ENCODE measurements around the gene C2CD2. TPM values are rescaled to one million over a fixed set of nuclear protein-coding genes. Genes with fewer than 3 reads are reported as not detected.

The C2CD2 gene
- total RNA-seq, 5 donors from 2014 or later (not counting 1 experiment from before 2014, with no cell fraction given), result 7.7 to 15.0 (median 9.5) TPM

GRCh38 chr21:41890355-41890754 lies 63.5 kb downstream of the C2CD2 start:
- Histone ChIP-seq H3K4me1 (ENCODE audit: control insufficient read depth in 1 of 2, extremely low read depth in 1 of 2, insufficient read depth in 2 of 2, low read length in 2 of 2) (no peaks in the 10 kb centered on the region), H3K4me3 (ENCODE audit: control insufficient read depth in 1 of 2, extremely low read depth in 1 of 2, low read length in 1 of 2) (no peak overlapping the region), H3K9me3 (no peaks in the 10 kb centered on the region), H3K27me3 (replicated peaks in 1 of 2; ENCODE audit: control insufficient read depth in 2 of 2, extremely low read depth in 1 of 2, insufficient read depth in 2 of 2, low read length in 1 of 2) (no peaks in the 10 kb centered on the region), H3K27ac (ENCODE audit: low read length) (no peak overlapping the region), H3K36me3 (ENCODE audit: control insufficient read depth in 2 of 2, extremely low read depth in 1 of 2, insufficient read depth in 1 of 2, low read length in 1 of 2) (peaks cover 4 to 6% of the 10 kb centered on the region in 2 donors)
- CTCF ChIA-PET, result no interaction called here
- no CpG with 5 or more reads among the region's 6 CpGs for WGBS (ENCODE audit: insufficient coverage)
- peaks cover 9% of the 10 kb centered on the region for H3K36me3 Mint-ChIP-seq
- H3K27me3 Mint-ChIP-seq, result no peaks in the 10 kb centered on the region
- no peak for ATAC-seq (replicated peaks in 1 of 4)
- H3K4me1 Mint-ChIP-seq, result peaks cover 2 to 8% (median 3%) of the 10 kb centered on the region in 3 donors
- H3K9me3 Mint-ChIP-seq, result no peaks in the 10 kb centered on the region
- no peak overlapping the region for H3K27ac Mint-ChIP-seq
- H3K4me3 Mint-ChIP-seq, result no peak overlapping the region
- no peak for DNase-seq
- POLR2A ChIA-PET, result interaction anchor here in 1 of 2 donors (0.5 kb wide), 1 partner anchor 43 kb away, joined by 3 read pairs; no protein-coding TSS in a partner anchor

GRCh38 chr21:41888749-41889376 lies 65.0 kb downstream of the C2CD2 start:
- Histone ChIP-seq H3K9me3 (no peaks in the 10 kb centered on the region), H3K4me1 (ENCODE audit: control insufficient read depth in 1 of 2, extremely low read depth in 1 of 2, insufficient read depth in 2 of 2, low read length in 2 of 2) (no peaks in the 10 kb centered on the region), H3K27me3 (replicated peaks in 1 of 2; ENCODE audit: control insufficient read depth in 2 of 2, extremely low read depth in 1 of 2, insufficient read depth in 2 of 2, low read length in 1 of 2) (peaks cover 0 to 3% of the 10 kb centered on the region in 2 experiments), H3K4me3 (ENCODE audit: control insufficient read depth in 1 of 2, extremely low read depth in 1 of 2, low read length in 1 of 2) (no peak overlapping the region), H3K27ac (ENCODE audit: low read length) (no peak overlapping the region), H3K36me3 (ENCODE audit: control insufficient read depth in 2 of 2, extremely low read depth in 1 of 2, insufficient read depth in 1 of 2, low read length in 1 of 2) (peaks cover 0 to 2% of the 10 kb centered on the region in 2 donors)
- Mint-ChIP-seq H3K27ac (no peak overlapping the region), H3K4me1 (peaks cover 0 to 8% (median 0%) of the 10 kb centered on the region in 3 donors), H3K27me3 (no peaks in the 10 kb centered on the region), H3K36me3 (peaks cover 9% of the 10 kb centered on the region), H3K4me3 (no peak overlapping the region), H3K9me3 (no peaks in the 10 kb centered on the region)
- ATAC-seq (replicated peaks in 1 of 4), result no peak
- CTCF ChIA-PET, result no interaction called here
- WGBS (ENCODE audit: insufficient coverage), result 97% methylated on average over 12 of the region's 13 CpGs
- POLR2A ChIA-PET, result no interaction called here
- no peak for DNase-seq

GRCh38 chr21:41887667-41888066 lies 66.2 kb downstream of the C2CD2 start:
- no peaks in the 10 kb centered on the region for H3K9me3 Mint-ChIP-seq
- H3K36me3 Mint-ChIP-seq, result peaks cover 9% of the 10 kb centered on the region
- no peak for ATAC-seq (replicated peaks in 1 of 4)
- POLR2A ChIA-PET, result no interaction called here
- no peaks in the 10 kb centered on the region for H3K4me1 ChIP-seq (ENCODE audit: control insufficient read depth in 1 of 2, extremely low read depth in 1 of 2, insufficient read depth in 2 of 2, low read length in 2 of 2)
- DNase-seq, result no peak
- CTCF ChIA-PET, result no interaction called here
- peaks cover 0 to 2% of the 10 kb centered on the region in 2 donors for H3K36me3 ChIP-seq (ENCODE audit: control insufficient read depth in 2 of 2, extremely low read depth in 1 of 2, insufficient read depth in 1 of 2, low read length in 1 of 2)
- no peaks in the 10 kb centered on the region for H3K9me3 ChIP-seq
- H3K27me3 ChIP-seq (replicated peaks in 1 of 2; ENCODE audit: control insufficient read depth in 2 of 2, extremely low read depth in 1 of 2, insufficient read depth in 2 of 2, low read length in 1 of 2), result peaks cover 0 to 6% of the 10 kb centered on the region in 2 experiments
- no peak overlapping the region for H3K27ac Mint-ChIP-seq
- H3K27me3 Mint-ChIP-seq, result no peaks in the 10 kb centered on the region
- no peak overlapping the region for H3K27ac ChIP-seq (ENCODE audit: low read length)
- no peak overlapping the region for H3K4me3 Mint-ChIP-seq
- no CpG with 5 or more reads among the region's 5 CpGs for WGBS (ENCODE audit: insufficient coverage)
- no peak overlapping the region for H3K4me3 ChIP-seq (ENCODE audit: control insufficient read depth in 1 of 2, extremely low read depth in 1 of 2, low read length in 1 of 2)
- H3K4me1 Mint-ChIP-seq, result peaks cover 0 to 8% (median 0%) of the 10 kb centered on the region in 3 donors

GRCh38 chr21:41886328-41886727 lies 67.5 kb downstream of the C2CD2 start:
- ChIA-PET POLR2A (no interaction called here), CTCF (no interaction called here)
- Mint-ChIP-seq H3K27me3 (no peaks in the 10 kb centered on the region), H3K27ac (no peak overlapping the region), H3K9me3 (no peaks in the 10 kb centered on the region), H3K4me1 (peaks cover 0 to 8% (median 0%) of the 10 kb centered on the region in 3 donors), H3K36me3 (peaks cover 5% of the 10 kb centered on the region), H3K4me3 (no peak overlapping the region)
- Histone ChIP-seq H3K4me1 (ENCODE audit: control insufficient read depth in 1 of 2, extremely low read depth in 1 of 2, insufficient read depth in 2 of 2, low read length in 2 of 2) (no peaks in the 10 kb centered on the region), H3K36me3 (ENCODE audit: control insufficient read depth in 2 of 2, extremely low read depth in 1 of 2, insufficient read depth in 1 of 2, low read length in 1 of 2) (peaks cover 0 to 2% of the 10 kb centered on the region in 2 donors), H3K27ac (ENCODE audit: low read length) (no peak overlapping the region), H3K9me3 (no peaks in the 10 kb centered on the region), H3K4me3 (ENCODE audit: control insufficient read depth in 1 of 2, extremely low read depth in 1 of 2, low read length in 1 of 2) (no peak overlapping the region), H3K27me3 (replicated peaks in 1 of 2; ENCODE audit: control insufficient read depth in 2 of 2, extremely low read depth in 1 of 2, insufficient read depth in 2 of 2, low read length in 1 of 2) (peaks cover 0 to 6% of the 10 kb centered on the region in 2 experiments)
- ATAC-seq (replicated peaks in 1 of 4) (no peak), DNase-seq (no peak)
- WGBS (ENCODE audit: insufficient coverage), result 77% methylated on average over 6 of the region's 7 CpGs

- peaks cover 5% of the 10 kb centered on the region for H3K36me3 Mint-ChIP-seq
- POLR2A ChIA-PET, result no interaction called here
- CTCF ChIA-PET, result no interaction called here
- peaks cover 0 to 8% (median 0%) of the 10 kb centered on the region in 3 donors for H3K4me1 Mint-ChIP-seq
- no peaks in the 10 kb centered on the region for H3K27me3 Mint-ChIP-seq
- 56% methylated on average over 13 of the region's 22 CpGs for WGBS (ENCODE audit: insufficient coverage)
- DNase-seq (no peak), ATAC-seq (replicated peaks in 1 of 4) (no peak)
- H3K27ac Mint-ChIP-seq, result no peak overlapping the region
- no peak overlapping the region for H3K4me3 ChIP-seq (ENCODE audit: control insufficient read depth in 1 of 2, extremely low read depth in 1 of 2, low read length in 1 of 2)
- H3K9me3 ChIP-seq, result no peaks in the 10 kb centered on the region
- H3K36me3 ChIP-seq (ENCODE audit: control insufficient read depth in 2 of 2, extremely low read depth in 1 of 2, insufficient read depth in 1 of 2, low read length in 1 of 2), result peaks cover 0 to 2% of the 10 kb centered on the region in 2 donors
- no peak overlapping the region for H3K27ac ChIP-seq (ENCODE audit: low read length)
- H3K9me3 Mint-ChIP-seq, result no peaks in the 10 kb centered on the region
- peaks cover 0 to 6% of the 10 kb centered on the region in 2 experiments for H3K27me3 ChIP-seq (replicated peaks in 1 of 2; ENCODE audit: control insufficient read depth in 2 of 2, extremely low read depth in 1 of 2, insufficient read depth in 2 of 2, low read length in 1 of 2)
- no peaks in the 10 kb centered on the region for H3K4me1 ChIP-seq (ENCODE audit: control insufficient read depth in 1 of 2, extremely low read depth in 1 of 2, insufficient read depth in 2 of 2, low read length in 2 of 2)
- no peak overlapping the region for H3K4me3 Mint-ChIP-seq
These were observed 68.3 kb downstream of the C2CD2 start for GRCh38 chr21:41885341-41886024.

GRCh38 chr21:41884501-41885030 lies 69.3 kb downstream of the C2CD2 start:
- H3K9me3 ChIP-seq, result no peaks in the 10 kb centered on the region
- Mint-ChIP-seq H3K27me3 (no peaks in the 10 kb centered on the region), H3K27ac (no peak overlapping the region), H3K36me3 (peaks cover 5% of the 10 kb centered on the region), H3K4me1 (peaks cover 4 to 8% (median 4%) of the 10 kb centered on the region in 3 donors), H3K9me3 (no peaks in the 10 kb centered on the region), H3K4me3 (no peak overlapping the region)
- ATAC-seq (replicated peaks in 1 of 4) (no peak), DNase-seq (no peak)
- H3K36me3 ChIP-seq (ENCODE audit: control insufficient read depth in 2 of 2, extremely low read depth in 1 of 2, insufficient read depth in 1 of 2, low read length in 1 of 2), result peaks cover 0 to 2% of the 10 kb centered on the region in 2 donors
- CTCF ChIA-PET, result no interaction called here
- POLR2A ChIA-PET, result interaction anchor here in 1 of 2 donors (0.6 kb wide), 1 partner anchor 9 kb away, joined by 3 read pairs; no protein-coding TSS in a partner anchor
- peaks cover 0 to 7% of the 10 kb centered on the region in 2 experiments for H3K4me1 ChIP-seq (ENCODE audit: control insufficient read depth in 1 of 2, extremely low read depth in 1 of 2, insufficient read depth in 2 of 2, low read length in 2 of 2)
- no peak overlapping the region for H3K27ac ChIP-seq (ENCODE audit: low read length)
- peaks cover 0 to 6% of the 10 kb centered on the region in 2 experiments for H3K27me3 ChIP-seq (replicated peaks in 1 of 2; ENCODE audit: control insufficient read depth in 2 of 2, extremely low read depth in 1 of 2, insufficient read depth in 2 of 2, low read length in 1 of 2)
- no peak overlapping the region for H3K4me3 ChIP-seq (ENCODE audit: control insufficient read depth in 1 of 2, extremely low read depth in 1 of 2, low read length in 1 of 2)
- WGBS (ENCODE audit: insufficient coverage), result 88% methylated on average over 13 of the region's 19 CpGs

Data from T-cell (primary cell).